Mesothelial cell of epicardium (in vitro differentiated cells): ENCODE results near the gene TEKTIP1. TPM values are rescaled to one million over a fixed set of nuclear protein-coding genes. Genes with fewer than 3 reads are reported as not detected.
A peak's percentile ranks its signal among the peaks of the same experiment; 100 is the strongest.

Experiments used
- DNase-seq, 2 experiments: peaks; one replicate each; pipeline ENCODE4 v3.0.0; 2021; ENCODE audit warnings: low spot score in 2 of 2; ENCODE audit not compliant: unreplicated experiment in 2 of 2
- H3K27ac Mint-ChIP-seq: 2 replicates; pipeline ENCODE4 v1.8.0; 2021; ENCODE audit warnings: mixed read lengths
- H3K27me3 Mint-ChIP-seq: 2 replicates; pipeline ENCODE4 v1.8.0; 2021; ENCODE audit warnings: low read depth, mixed read lengths
- H3K36me3 Mint-ChIP-seq: 2 replicates; pipeline ENCODE4 v1.8.0; 2021; ENCODE audit warnings: mixed read lengths
- H3K4me1 Mint-ChIP-seq: 2 replicates; pipeline ENCODE4 v1.8.0; 2021; ENCODE audit warnings: mixed read lengths
- H3K4me3 Mint-ChIP-seq: 2 replicates; pipeline ENCODE4 v1.8.0; 2021; ENCODE audit warnings: mild to moderate bottlenecking, moderate library complexity, mixed read lengths
- H3K9me3 Mint-ChIP-seq: 2 replicates; pipeline ENCODE4 v1.8.0; 2021; ENCODE audit warnings: mixed read lengths
- total RNA-seq: library from RNA; stranded (reverse); gene quantifications from 3 replicates; pipeline ENCODE4 v1.2.1, GENCODE V29; 2021
- TF ChIP-seq, protein P1 (sequence below): fragments of 200-600 bp; sonication (generic); IDR thresholded peaks from one replicate; pipeline ENCODE4 v1.5.0; 2021; ENCODE audit warnings: antibody characterized with exemption; ENCODE audit not compliant: unreplicated experiment

Gene TEKTIP1
- total RNA-seq, 1 donor from 2014 or later, result 3.5 TPM

DNA sequence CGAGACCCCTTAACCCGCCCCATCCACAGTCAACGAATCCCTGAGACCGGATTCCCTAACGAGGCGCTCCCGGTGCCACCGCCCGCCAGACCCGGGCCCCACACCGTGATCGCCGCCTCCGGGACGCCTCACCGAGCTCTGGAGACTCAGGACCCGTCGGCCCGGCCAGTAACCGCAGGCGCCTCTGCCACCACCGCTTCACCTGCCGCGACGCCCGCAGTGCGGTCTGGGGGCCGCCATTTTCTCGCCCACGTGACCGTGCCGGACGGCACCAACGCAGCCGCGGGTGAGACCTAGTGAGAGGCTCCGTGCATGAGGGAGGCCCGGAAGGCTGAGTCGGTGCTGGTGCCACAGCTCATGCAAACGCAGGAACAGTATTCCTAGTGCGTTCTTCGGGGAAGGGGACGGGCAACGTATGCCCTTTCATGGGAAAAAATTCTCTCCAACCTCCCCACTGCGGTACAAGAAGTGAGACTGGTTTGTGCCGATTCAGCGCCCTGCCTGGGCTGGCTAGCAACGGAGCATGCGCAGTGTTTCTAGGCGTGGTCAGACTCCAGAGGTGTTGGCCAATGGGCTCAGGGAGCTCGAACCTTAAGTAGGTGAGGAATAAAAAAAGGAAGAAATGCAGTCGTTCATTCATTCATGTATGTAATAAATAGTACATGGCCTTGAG, 38.4 kb upstream of the TEKTIP1 start, which contains the start of gene DOHH:
Gene DOHH, minus strand, starts transcription at position 246 of the 673 bp plus-strand sequence. CDS start 3,860 bp downstream, outside the sequence.
- TF ChIP-seq, protein P1, sequence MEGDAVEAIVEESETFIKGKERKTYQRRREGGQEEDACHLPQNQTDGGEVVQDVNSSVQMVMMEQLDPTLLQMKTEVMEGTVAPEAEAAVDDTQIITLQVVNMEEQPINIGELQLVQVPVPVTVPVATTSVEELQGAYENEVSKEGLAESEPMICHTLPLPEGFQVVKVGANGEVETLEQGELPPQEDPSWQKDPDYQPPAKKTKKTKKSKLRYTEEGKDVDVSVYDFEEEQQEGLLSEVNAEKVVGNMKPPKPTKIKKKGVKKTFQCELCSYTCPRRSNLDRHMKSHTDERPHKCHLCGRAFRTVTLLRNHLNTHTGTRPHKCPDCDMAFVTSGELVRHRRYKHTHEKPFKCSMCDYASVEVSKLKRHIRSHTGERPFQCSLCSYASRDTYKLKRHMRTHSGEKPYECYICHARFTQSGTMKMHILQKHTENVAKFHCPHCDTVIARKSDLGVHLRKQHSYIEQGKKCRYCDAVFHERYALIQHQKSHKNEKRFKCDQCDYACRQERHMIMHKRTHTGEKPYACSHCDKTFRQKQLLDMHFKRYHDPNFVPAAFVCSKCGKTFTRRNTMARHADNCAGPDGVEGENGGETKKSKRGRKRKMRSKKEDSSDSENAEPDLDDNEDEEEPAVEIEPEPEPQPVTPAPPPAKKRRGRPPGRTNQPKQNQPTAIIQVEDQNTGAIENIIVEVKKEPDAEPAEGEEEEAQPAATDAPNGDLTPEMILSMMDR, result no peak
- Mint-ChIP-seq H3K4me1 (peaks cover 16% of the 10 kb centered on the region), H3K27ac (peak within 1 kb of the TSS; percentile 95), H3K4me3 (peak within 1 kb of the TSS; percentile 87), H3K36me3 (peaks cover 15% of the 10 kb centered on the region), H3K27me3 (no peaks in the 10 kb centered on the region), H3K9me3 (peaks cover 4% of the 10 kb centered on the region)
- DNase-seq, result peak; percentile 83 to 94

DNA sequence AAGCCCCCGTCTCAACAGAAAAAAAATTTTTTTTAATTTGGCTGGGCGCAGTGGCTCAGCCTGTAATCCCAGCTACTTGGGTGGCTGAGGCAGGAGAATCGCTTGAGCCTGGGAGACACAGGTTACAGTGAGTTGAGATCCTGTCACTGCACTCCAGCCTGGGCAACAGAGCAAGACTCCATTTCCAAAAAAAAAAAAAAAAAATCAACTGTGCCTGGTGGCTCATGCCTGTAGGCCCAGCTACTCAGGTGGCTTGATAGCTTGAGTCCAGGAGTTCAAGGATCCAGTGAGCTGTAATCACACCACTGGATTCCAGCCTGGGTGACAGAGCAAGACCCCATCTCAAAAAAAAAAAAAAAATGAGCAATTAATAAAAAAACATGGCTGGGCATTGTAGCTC, 37.2 kb upstream of the TEKTIP1 start:
- Mint-ChIP-seq H3K36me3 (peaks cover 15% of the 10 kb centered on the region), H3K9me3 (peaks cover 4% of the 10 kb centered on the region), H3K27ac (no peak overlapping the region), H3K4me3 (no peak overlapping the region), H3K4me1 (peaks cover 19% of the 10 kb centered on the region), H3K27me3 (no peaks in the 10 kb centered on the region)
- TF ChIP-seq, protein P1, result no peak
- DNase-seq, result no peak

DNA sequence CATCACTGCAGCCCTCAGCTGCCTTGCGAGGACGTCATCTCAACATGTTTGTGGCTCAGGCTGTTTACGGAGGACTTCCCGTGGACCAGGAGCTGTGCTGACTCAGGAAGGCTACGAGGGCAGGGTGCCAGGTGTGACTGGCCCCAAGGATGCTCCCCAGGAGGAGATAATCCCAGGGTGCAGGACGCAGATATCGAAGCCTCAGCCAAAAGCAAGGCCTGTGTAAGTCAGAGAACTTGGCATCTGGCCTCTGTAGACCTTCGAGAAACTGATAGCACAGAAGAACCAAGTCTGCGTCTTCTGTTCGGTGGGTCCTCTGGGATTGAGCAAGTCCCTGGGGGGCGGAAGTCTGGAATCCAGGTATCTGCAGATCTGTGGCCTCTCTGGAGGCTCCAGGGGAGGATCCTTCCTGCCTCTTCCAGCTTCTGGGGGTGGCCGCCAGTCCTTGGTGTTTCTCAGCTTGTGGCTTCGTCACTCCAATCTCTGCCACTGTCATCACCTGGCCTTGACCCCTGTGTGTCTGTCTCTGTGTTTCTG, 35.9 kb upstream of the TEKTIP1 start:
- Mint-ChIP-seq H3K4me1 (peaks cover 29% of the 10 kb centered on the region), H3K27me3 (no peaks in the 10 kb centered on the region), H3K27ac (no peak overlapping the region), H3K4me3 (no peak overlapping the region), H3K9me3 (peaks cover under 1% of the 10 kb centered on the region), H3K36me3 (peaks cover 3% of the 10 kb centered on the region)
- TF ChIP-seq, protein P1, result no peak
- no peak for DNase-seq

DNA sequence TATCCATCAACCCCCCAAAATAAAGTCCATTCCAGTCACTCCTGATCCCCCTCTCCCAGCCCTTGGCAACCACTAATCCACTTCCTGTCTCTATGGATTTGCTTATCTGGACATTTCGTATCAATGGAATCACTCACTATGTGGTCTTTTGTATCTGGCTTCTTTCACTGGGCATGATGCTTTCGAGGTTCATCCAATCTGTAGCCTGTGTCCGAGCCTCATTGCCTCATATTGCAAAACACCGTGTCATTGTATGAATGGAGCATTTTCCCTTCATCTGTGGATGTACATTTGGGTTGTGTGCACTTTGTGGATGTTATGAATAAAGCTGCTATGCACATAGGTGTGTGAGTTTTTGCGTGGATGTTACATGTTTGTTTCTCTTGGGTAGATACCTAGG, 34.2 kb upstream of the TEKTIP1 start:
- H3K36me3 Mint-ChIP-seq, result peaks cover 6% of the 10 kb centered on the region
- H3K4me1 Mint-ChIP-seq, result peaks cover 34% of the 10 kb centered on the region
- H3K27me3 Mint-ChIP-seq, result no peaks in the 10 kb centered on the region
- H3K9me3 Mint-ChIP-seq, result no peaks in the 10 kb centered on the region
- peak overlapping the region; percentile 98 for H3K27ac Mint-ChIP-seq
- TF ChIP-seq, protein P1, result no peak
- peak overlapping the region; percentile 92 for H3K4me3 Mint-ChIP-seq
- no peak for DNase-seq

DNA sequence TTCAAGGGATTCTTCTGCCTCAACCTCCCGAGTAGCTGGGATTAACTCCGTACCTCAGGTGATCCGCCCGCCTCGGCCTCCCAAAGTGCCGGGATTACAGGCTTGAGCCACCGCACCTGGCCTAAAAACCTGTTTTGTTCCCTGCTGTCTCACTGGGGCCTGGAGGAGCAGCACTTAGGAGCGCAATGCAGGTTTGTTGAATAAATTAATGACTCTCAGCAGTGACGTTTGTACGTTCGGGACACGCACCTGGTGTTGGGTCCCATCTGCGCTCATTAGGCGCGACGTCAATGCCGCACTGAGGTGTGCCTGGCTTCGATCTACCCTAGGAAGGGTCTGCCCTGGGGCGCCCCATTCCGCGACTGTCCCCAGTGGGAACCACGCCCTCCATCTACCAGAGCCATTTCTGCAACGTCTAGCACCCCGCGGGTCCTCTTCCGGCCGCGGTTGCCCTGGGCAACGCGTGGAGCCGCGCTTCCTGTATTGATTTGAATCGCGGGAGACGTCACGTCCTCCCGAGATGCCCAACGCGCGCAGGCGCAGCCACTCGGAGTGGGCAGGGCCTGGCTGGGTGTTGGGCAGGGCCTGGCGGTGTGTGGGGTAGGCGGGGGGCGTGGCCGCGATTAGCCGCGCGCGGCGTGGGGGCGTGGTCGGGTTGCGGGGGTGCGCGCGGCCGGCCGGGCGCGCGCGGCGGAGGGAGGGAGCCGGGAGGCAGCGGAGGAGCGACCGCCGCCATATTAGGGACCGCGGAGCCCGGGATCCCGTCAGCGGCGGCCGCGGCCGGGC, 33.2 kb upstream of the TEKTIP1 start, which contains the start of gene FZR1:
Gene FZR1, plus strand, starts transcription at position 714 of the 786 bp plus-strand sequence. CDS start 16,679 bp downstream, outside the sequence.
- peak; percentile 99 for DNase-seq
- TF ChIP-seq, protein P1, result no peak
- Mint-ChIP-seq H3K4me3 (peak within 1 kb of the TSS; percentile 92), H3K27ac (peak within 1 kb of the TSS; percentile 98), H3K27me3 (no peaks in the 10 kb centered on the region), H3K4me1 (peaks cover 31% of the 10 kb centered on the region), H3K36me3 (peaks cover 6% of the 10 kb centered on the region), H3K9me3 (no peaks in the 10 kb centered on the region)
